Activated CD8-positive, alpha-beta memory T cell treated with anti-CD3 and anti-CD28 coated beads for 48 hours (primary cell): ENCODE results near the gene PAQR7.

Source experiments
- DNase-seq, 3 experiments: peaks; one replicate each; pipeline ENCODE4 v3.0.0-alpha.2; 2020; ENCODE audit warnings: low read depth in 2 of 3, low spot score in 2 of 3

The PAQR7 gene

DNA sequence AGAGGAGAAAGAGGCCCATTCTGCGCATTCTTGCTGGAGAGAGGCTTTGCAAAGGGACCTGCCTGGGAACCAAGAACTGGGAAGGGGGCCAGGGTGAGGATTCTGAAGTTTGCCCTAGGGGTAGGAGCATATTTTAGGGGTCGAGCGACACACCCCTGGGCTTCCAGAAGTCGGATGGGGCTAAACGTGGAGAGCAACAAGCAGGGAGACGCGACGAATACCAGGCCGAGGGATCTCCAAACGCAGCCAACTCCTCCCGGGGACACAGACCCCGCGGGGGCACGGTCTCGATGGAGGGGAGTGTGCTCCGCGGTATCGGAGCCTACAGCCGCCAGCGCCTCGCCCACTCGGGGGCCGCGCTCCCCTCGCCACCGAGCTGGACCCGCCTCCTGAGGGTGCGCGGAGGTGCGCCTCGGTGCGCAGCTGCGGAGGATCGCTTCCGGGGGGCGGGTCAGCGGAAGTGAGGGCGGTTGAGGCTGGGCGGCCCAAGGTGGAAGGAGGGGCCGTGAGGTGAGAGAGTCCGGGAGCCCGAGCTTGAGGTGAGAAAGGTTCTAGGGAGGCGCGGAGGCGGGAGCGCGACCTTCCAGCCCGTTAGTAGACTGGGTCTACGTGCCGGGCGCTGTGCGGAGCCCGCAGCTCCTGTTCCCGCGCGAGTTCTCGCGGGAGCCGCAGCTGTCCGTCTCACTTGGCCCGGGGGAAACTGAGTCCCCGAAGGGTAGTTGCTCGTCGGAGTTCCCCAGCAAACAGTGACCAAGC lies 55.8 kb downstream of the PAQR7 start, which contains the start of gene MTFR1L:
TSS of gene MTFR1L (plus strand) at position 464 of the 756 bp plus-strand sequence. CDS start 3,151 bp downstream, outside the sequence.
- DNase-seq = peak; percentile 76 to 87 (median 78)

DNA sequence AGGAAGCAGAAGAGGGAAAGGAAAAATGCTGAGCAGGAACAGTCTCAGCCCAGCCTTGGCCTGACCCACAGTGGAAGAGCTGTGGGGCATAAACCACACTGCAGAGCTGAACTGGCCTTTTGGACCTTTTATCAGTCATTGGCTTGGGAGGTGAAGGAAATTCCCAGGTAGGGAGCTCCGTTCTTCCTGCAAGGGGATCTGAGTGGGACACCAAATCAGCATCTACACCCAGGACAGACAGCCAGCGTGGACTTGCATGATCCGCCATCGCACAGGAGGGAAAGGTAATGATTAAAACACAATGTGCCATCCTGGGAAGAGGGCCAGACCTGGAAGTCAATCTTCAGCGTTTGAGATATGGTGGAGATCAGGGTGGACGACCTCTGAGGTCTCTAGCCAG lies 56.9 kb downstream of the PAQR7 start:
- DNase-seq = no peak

DNA sequence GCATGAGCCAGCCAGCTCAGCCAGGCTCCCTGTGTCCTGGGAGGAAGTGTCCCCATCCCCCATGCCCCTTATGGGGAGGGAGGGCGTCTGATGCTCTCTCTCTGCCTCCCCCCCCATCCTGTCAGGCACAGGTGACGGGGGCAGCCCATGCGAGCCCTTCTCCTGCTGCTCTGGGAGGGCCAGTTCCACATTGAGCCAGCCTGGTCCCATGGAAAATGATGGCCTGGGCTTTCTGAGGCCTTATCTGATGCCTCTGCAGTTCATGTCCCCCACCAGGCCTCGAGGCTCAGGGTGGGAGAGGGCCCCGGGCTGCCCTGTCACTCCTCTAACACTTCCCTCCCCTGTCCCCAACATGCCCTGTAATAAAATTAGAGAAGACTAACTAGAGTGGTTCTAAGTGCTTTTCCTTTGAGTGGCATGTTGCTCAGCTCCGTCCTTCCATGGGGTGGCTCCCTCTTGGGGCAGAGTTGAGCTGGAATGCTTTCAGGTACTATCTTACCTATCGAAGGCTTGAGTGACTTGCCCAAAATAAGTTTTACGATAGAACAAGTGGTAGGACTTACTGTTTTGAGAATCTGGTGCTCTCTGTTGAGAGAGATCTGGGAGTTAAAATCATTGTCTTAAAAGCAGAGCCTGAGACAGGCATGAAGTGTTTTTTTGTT lies 57.5 kb downstream of the PAQR7 start:
- no peak for DNase-seq

DNA sequence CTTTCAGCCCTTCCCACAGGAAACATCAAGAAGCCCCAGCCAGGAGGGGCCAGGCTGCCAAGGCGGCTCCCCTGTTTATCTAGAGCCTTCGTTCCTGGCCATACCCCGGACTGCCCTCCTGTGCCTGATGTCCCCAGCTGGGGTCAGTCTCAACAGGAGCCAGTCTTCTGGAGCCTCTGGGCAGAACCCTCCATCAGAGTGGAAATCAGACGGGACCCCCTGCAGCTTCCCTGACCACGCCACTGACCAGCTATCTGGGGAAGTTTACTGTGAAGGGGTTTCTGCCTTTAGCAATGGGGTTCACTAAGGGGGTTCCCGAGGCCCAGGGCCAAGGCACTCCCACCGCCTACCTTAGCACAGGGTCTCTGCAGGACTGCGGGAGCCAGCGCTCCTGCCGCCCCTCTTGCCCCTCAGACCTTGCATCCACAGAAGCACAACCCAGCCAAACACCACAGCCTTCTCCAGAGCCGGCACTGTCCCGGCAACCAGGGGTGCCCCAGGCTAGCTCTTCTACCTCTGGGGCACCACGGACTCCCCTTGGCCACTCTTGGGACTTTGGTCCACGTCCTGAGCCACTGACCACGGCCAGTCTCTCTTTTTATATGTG lies 59.3 kb downstream of the PAQR7 start:
- DNase-seq = no peak

DNA sequence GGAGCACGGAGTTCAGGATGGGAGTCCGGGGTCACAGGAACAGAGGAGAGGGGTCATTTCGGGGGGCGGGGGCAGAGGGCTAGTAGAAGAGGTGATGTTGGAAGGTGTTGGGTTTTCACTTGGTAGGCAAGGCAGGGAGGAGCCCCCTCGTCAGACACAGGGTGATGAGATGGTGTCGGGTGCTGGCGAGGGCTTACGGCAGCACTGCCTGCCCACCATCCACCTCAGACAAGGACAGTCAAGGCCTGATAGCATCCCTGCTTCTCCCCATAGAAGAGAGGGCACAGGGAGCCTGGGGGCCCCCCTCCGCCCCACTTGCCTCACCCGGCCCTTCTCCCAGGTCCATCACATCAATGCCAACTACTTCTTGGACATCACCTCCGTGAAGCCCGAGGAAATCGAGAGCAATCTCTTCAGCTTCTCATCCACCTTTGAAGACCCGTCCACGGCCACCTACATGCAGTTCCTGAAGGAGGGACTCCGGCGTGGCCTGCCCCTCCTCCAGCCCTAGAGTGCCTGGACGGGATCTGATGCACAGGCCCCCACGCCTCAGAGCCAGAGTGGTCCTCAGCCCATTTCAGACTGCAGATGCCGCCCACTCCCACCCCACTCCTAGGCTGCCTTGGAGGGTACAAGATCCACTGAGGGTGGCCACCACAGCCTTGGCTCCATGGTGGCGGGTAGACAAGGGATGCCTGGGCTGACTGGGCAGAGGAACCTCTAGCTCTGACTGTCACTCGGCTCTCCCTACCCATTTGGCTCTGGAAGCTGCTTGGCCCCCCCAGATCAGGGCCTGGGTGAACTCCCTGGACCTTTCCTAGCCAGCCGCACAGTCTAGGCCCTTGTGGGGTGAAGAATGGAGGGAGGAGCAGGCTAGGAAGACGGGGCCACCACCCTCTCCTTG lies 60.0 kb downstream of the PAQR7 start:
- no peak for DNase-seq

DNA sequence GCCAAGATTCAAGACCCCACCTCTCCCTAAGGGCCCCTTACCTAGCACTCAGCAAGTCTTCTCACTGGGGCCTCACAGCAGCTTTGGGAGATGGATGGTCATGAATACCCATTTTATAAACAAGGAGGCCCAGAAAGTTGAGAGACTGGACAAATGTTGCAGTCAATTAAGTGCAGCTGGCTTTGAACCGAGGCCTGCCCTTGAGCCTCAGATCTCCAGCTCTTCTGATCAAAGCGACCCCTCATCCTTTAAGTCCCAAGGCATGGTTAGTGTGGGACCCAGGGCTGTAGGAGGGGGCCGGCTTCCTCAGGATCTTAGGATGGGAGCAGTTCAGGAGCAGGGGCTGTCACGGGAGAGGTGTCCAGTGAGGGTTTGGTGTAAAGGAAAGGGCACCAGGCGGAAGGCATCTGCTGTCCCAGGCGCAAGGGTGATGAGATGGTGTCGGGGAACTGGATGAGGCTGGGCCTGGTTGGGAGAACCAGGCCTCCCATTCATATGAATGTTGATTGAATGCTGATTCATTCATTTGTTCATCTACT lies 60.9 kb downstream of the PAQR7 start:
- DNase-seq = no peak

DNA sequence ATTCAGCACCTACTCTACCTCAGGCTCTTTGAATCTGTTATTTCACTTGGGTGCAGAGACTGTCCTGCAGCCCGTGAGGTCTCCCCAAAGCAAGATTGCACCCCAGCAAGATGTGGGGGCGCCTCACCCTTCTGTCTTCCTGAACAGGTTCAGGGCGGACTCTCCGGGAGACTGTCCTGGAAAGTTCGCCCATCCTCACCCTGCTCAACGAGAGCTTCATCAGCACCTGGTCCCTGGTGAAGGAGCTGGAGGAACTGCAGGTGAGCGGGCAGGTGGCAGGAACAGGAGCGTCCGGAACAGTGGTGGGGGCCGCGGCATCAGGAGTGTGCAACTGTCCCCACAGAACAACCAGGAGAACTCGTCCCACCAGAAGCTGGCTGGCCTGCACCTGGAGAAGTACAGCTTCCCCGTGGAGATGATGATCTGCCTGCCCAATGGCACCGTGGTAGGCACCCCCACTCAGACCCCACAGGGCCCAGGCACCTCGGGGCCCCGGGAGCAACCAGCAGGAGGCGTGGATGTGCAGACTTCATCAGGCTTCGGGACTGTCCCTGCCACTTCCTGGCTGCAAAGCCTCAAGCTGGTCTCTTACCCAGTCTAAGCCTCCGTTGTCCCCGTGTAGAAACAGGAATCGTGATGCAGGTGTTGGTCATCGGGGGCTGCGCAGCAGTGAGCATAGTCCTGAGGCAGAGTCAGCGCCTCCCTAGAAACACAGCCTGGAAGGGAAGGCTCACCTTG lies 61.6 kb downstream of the PAQR7 start:
- DNase-seq = no peak

DNA sequence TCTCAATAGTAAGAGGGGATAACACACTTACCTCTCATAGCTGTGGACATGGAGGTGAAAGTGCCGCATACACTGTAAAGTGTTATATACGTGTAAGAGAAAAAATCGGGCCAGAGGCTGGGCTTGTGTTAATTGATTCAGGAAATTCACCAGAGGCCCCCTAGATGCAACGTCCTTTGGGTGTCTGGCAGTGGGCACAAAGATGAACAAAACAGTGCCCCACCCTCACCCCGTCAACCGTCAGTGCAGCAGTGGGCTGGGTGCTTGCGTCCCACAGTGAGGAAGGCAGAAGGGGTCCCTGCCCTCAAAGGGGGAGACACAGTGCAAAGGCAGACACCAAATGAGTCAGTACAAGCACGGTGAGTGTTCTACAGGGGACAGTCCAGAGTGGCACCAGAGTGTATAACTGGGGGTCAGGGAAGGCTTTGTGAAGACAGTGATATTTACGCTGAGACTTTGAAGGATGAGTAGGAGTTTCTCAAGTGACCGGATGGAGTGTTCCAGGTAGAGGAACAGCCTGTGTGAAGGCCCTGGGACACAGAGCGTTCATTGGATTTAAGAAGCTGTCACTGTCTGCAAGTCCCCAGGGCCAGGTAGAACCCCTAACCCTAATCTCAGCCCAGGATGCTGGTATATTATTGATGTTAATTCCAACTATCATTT lies 62.3 kb downstream of the PAQR7 start:
- DNase-seq = no peak
